ENCODE data around the gene YAF2.
"Not testable (repeated sequence)": the region's sequence is repeated elsewhere in the genome, so short reads cannot be mapped to it uniquely, and the experiment has no call there.

Gene YAF2

GRCh38 chr12:42255866-42256261 is 17.8 kb upstream of the YAF2 start:
- no peaks in the 10 kb centered on the region for H3K9me3 ChIP-seq (ENCODE audit: control insufficient read depth, low read length)
- no peaks in the 10 kb centered on the region for H3K4me1 ChIP-seq (ENCODE audit: control insufficient read depth, insufficient read depth, low read length)
- no peaks in the 10 kb centered on the region for H3K27me3 ChIP-seq (ENCODE audit: control insufficient read depth, insufficient read depth, low read length, poor library complexity, severe bottlenecking)
- no peaks in the 10 kb centered on the region for H3K36me3 ChIP-seq (ENCODE audit: control insufficient read depth, insufficient read depth, low read length)
- H3K27ac ChIP-seq (ENCODE audit: insufficient read depth, low read depth, low read length, poor library complexity, severe bottlenecking) = no peak overlapping the region
- no peak overlapping the region for H3K4me3 ChIP-seq (ENCODE audit: insufficient read depth, low read depth, low read length)

GRCh38 chr12:42255221-42255865 is 17.3 kb upstream of the YAF2 start:
- no peaks in the 10 kb centered on the region for H3K36me3 ChIP-seq (ENCODE audit: control insufficient read depth, insufficient read depth, low read length)
- H3K4me3 ChIP-seq (ENCODE audit: insufficient read depth, low read depth, low read length) = no peak overlapping the region
- H3K27ac ChIP-seq (ENCODE audit: insufficient read depth, low read depth, low read length, poor library complexity, severe bottlenecking) = no peak overlapping the region
- H3K4me1 ChIP-seq (ENCODE audit: control insufficient read depth, insufficient read depth, low read length) = no peaks in the 10 kb centered on the region
- 94% methylated on average over 2 of the region's 2 CpGs for WGBS, 2 experiments
- H3K9me3 ChIP-seq (ENCODE audit: control insufficient read depth, low read length) = no peaks in the 10 kb centered on the region
- H3K27me3 ChIP-seq (ENCODE audit: control insufficient read depth, insufficient read depth, low read length, poor library complexity, severe bottlenecking) = no peaks in the 10 kb centered on the region

GRCh38 chr12:42252645-42253044 is 14.6 kb upstream of the YAF2 start:
- H3K9me3 ChIP-seq (ENCODE audit: control insufficient read depth, low read length) = not testable (repeated sequence)
- 79 to 83% methylated on average over 1 of the region's 1 CpG for WGBS, 2 experiments

GRCh38 chr12:42249033-42249432 is 11.0 kb upstream of the YAF2 start:
- WGBS, 2 experiments = 90% methylated on average over 2 of the region's 3 CpGs; no CpG with 5 or more reads in 1 of the 2 experiments
- not testable (repeated sequence) for H3K27me3 ChIP-seq (ENCODE audit: control insufficient read depth, insufficient read depth, low read length, poor library complexity, severe bottlenecking)

More at GRCh38 chr12:42252645-42253044, 14.6 kb upstream of the YAF2 start:
- not testable (repeated sequence) for H3K4me1 ChIP-seq (ENCODE audit: control insufficient read depth, insufficient read depth, low read length); H3K27me3 ChIP-seq (ENCODE audit: control insufficient read depth, insufficient read depth, low read length, poor library complexity, severe bottlenecking); H3K36me3 ChIP-seq (ENCODE audit: control insufficient read depth, insufficient read depth, low read length); H3K27ac ChIP-seq (ENCODE audit: insufficient read depth, low read depth, low read length, poor library complexity, severe bottlenecking); H3K4me3 ChIP-seq (ENCODE audit: insufficient read depth, low read depth, low read length)

GRCh38 chr12:42240131-42240750 is 2.2 kb upstream of the YAF2 start:
- Histone ChIP-seq H3K27me3 (ENCODE audit: control insufficient read depth, insufficient read depth, low read length, poor library complexity, severe bottlenecking) (peaks cover 24% of the 10 kb centered on the region), H3K4me1 (ENCODE audit: control insufficient read depth, insufficient read depth, low read length) (no peaks in the 10 kb centered on the region), H3K27ac (ENCODE audit: insufficient read depth, low read depth, low read length, poor library complexity, severe bottlenecking) (no peak overlapping the region), H3K4me3 (ENCODE audit: insufficient read depth, low read depth, low read length) (no peak overlapping the region), H3K9me3 (ENCODE audit: control insufficient read depth, low read length) (no peaks in the 10 kb centered on the region), H3K36me3 (ENCODE audit: control insufficient read depth, insufficient read depth, low read length) (no peaks in the 10 kb centered on the region)
- WGBS, 2 experiments = 37 to 47% methylated on average over 10 to 11 of the region's 11 CpGs

More at GRCh38 chr12:42249033-42249432, 11.0 kb upstream of the YAF2 start:
- not testable (repeated sequence) for H3K27ac ChIP-seq (ENCODE audit: insufficient read depth, low read depth, low read length, poor library complexity, severe bottlenecking); H3K36me3 ChIP-seq (ENCODE audit: control insufficient read depth, insufficient read depth, low read length); H3K9me3 ChIP-seq (ENCODE audit: control insufficient read depth, low read length); H3K4me3 ChIP-seq (ENCODE audit: insufficient read depth, low read depth, low read length); H3K4me1 ChIP-seq (ENCODE audit: control insufficient read depth, insufficient read depth, low read length)

GRCh38 chr12:42237853-42238239 is 202 bp downstream of the YAF2 start:
- Histone ChIP-seq H3K27ac (ENCODE audit: insufficient read depth, low read depth, low read length, poor library complexity, severe bottlenecking) (peak overlapping the region; percentile 77), H3K4me1 (ENCODE audit: control insufficient read depth, insufficient read depth, low read length) (no peaks in the 10 kb centered on the region), H3K27me3 (ENCODE audit: control insufficient read depth, insufficient read depth, low read length, poor library complexity, severe bottlenecking) (peaks cover 24% of the 10 kb centered on the region), H3K4me3 (ENCODE audit: insufficient read depth, low read depth, low read length) (peak overlapping the region; percentile 69), H3K9me3 (ENCODE audit: control insufficient read depth, low read length) (no peaks in the 10 kb centered on the region), H3K36me3 (ENCODE audit: control insufficient read depth, insufficient read depth, low read length) (no peaks in the 10 kb centered on the region)
- WGBS, 2 experiments = 0% methylated on average over 53 to 54 of the region's 54 CpGs

- peak overlapping the region; percentile 69 for H3K4me3 ChIP-seq (ENCODE audit: insufficient read depth, low read depth, low read length)
Measured at GRCh38 chr12:42237052-42237852, 796 bp downstream of the YAF2 start.

GRCh38 chr12:42236017-42236416 is 2.0 kb downstream of the YAF2 start:
- Histone ChIP-seq H3K9me3 (ENCODE audit: control insufficient read depth, low read length) (no peaks in the 10 kb centered on the region), H3K4me3 (ENCODE audit: insufficient read depth, low read depth, low read length) (no peak overlapping the region), H3K27me3 (ENCODE audit: control insufficient read depth, insufficient read depth, low read length, poor library complexity, severe bottlenecking) (peaks cover 20% of the 10 kb centered on the region), H3K36me3 (ENCODE audit: control insufficient read depth, insufficient read depth, low read length) (no peaks in the 10 kb centered on the region), H3K4me1 (ENCODE audit: control insufficient read depth, insufficient read depth, low read length) (no peaks in the 10 kb centered on the region), H3K27ac (ENCODE audit: insufficient read depth, low read depth, low read length, poor library complexity, severe bottlenecking) (no peak overlapping the region)
- WGBS, 2 experiments = 91 to 94% methylated on average over 2 to 3 of the region's 4 CpGs

More at GRCh38 chr12:42237052-42237852, 796 bp downstream of the YAF2 start:
- WGBS, 2 experiments = 2% methylated on average over 56 of the region's 56 CpGs
- Histone ChIP-seq H3K9me3 (ENCODE audit: control insufficient read depth, low read length) (no peaks in the 10 kb centered on the region), H3K27ac (ENCODE audit: insufficient read depth, low read depth, low read length, poor library complexity, severe bottlenecking) (peak overlapping the region; percentile 77), H3K4me1 (ENCODE audit: control insufficient read depth, insufficient read depth, low read length) (no peaks in the 10 kb centered on the region), H3K27me3 (ENCODE audit: control insufficient read depth, insufficient read depth, low read length, poor library complexity, severe bottlenecking) (peaks cover 24% of the 10 kb centered on the region), H3K36me3 (ENCODE audit: control insufficient read depth, insufficient read depth, low read length) (no peaks in the 10 kb centered on the region)

GRCh38 chr12:42235426-42235825 is 2.6 kb downstream of the YAF2 start:
- Histone ChIP-seq H3K36me3 (ENCODE audit: control insufficient read depth, insufficient read depth, low read length) (no peaks in the 10 kb centered on the region), H3K4me3 (ENCODE audit: insufficient read depth, low read depth, low read length) (no peak overlapping the region), H3K4me1 (ENCODE audit: control insufficient read depth, insufficient read depth, low read length) (no peaks in the 10 kb centered on the region), H3K9me3 (ENCODE audit: control insufficient read depth, low read length) (no peaks in the 10 kb centered on the region), H3K27ac (ENCODE audit: insufficient read depth, low read depth, low read length, poor library complexity, severe bottlenecking) (no peak overlapping the region), H3K27me3 (ENCODE audit: control insufficient read depth, insufficient read depth, low read length, poor library complexity, severe bottlenecking) (peaks cover 20% of the 10 kb centered on the region)
- WGBS, 2 experiments = 72 to 77% methylated on average over 1 of the region's 1 CpG

- peaks cover 16% of the 10 kb centered on the region for H3K27me3 ChIP-seq (ENCODE audit: control insufficient read depth, insufficient read depth, low read length, poor library complexity, severe bottlenecking)
- no peak overlapping the region for H3K4me3 ChIP-seq (ENCODE audit: insufficient read depth, low read depth, low read length)
- no peaks in the 10 kb centered on the region for H3K9me3 ChIP-seq (ENCODE audit: control insufficient read depth, low read length)
- no peaks in the 10 kb centered on the region for H3K4me1 ChIP-seq (ENCODE audit: control insufficient read depth, insufficient read depth, low read length)
- H3K36me3 ChIP-seq (ENCODE audit: control insufficient read depth, insufficient read depth, low read length) = no peaks in the 10 kb centered on the region
- 90 to 91% methylated on average over 1 to 2 of the region's 2 CpGs for WGBS, 2 experiments
- H3K27ac ChIP-seq (ENCODE audit: insufficient read depth, low read depth, low read length, poor library complexity, severe bottlenecking) = no peak overlapping the region
Measured at GRCh38 chr12:42234970-42235369, 3.1 kb downstream of the YAF2 start.
